Kidney (tissue), 14 donors: ENCODE measurements around the gene QSOX2. TPM values are rescaled to one million over a fixed set of nuclear protein-coding genes. Genes with fewer than 3 reads are reported as not detected.

Experiments
- DNase-seq, 5 donors: peaks; one replicate each; pipeline ENCODE4 v3.0.0-alpha.2; 2013 to 2020
- FAIRE-seq: peaks from 2 replicates; lab custom pipeline; 2012; peaks lifted over from hg19 to GRCh38; lab: Jason Lieb, UNC
- H3K27ac ChIP-seq, 2 donors: one replicate each; pipeline ENCODE4 v1.7.0; 2013; ENCODE audit warnings: low read depth in 2 of 2, low read length in 2 of 2, inconsistent platforms in 1 of 2
- H3K27me3 ChIP-seq: one replicate; pipeline ENCODE4 v1.7.1; 2013; ENCODE audit warnings: low read length, inconsistent platforms; ENCODE audit not compliant: control insufficient read depth, insufficient read depth
- H3K36me3 ChIP-seq, 3 donors: one replicate each; pipeline versions ENCODE4 v1.7.0 to v1.7.1; 2013; ENCODE audit warnings: low read length in 3 of 3, control low read depth in 1 of 3, inconsistent platforms in 1 of 3; ENCODE audit not compliant: insufficient read depth in 3 of 3, control insufficient read depth in 2 of 3
- H3K4me1 ChIP-seq, 3 donors: one replicate each; pipeline versions ENCODE4 v1.7.0 to v1.7.1; 2013; ENCODE audit warnings: low read length in 3 of 3, inconsistent platforms in 1 of 3, low read depth in 1 of 3; ENCODE audit not compliant: control insufficient read depth in 2 of 3, insufficient read depth in 2 of 3
- H3K4me3 ChIP-seq, 3 donors: one replicate each; pipeline versions ENCODE4 v1.7.0 to v1.8.1; 2013; ENCODE audit warnings: low read length in 3 of 3, control low read depth in 1 of 3, inconsistent platforms in 1 of 3
- H3K9ac ChIP-seq, 3 donors: one replicate each; pipeline versions ENCODE4 v1.7.0 to v1.7.1; 2013; ENCODE audit warnings: low read length in 3 of 3, control low read depth in 1 of 3, inconsistent platforms in 1 of 3
- H3K9me3 ChIP-seq, 3 donors: one replicate each; pipeline versions ENCODE4 v1.7.0 to v1.7.1; 2013; ENCODE audit warnings: low read length in 3 of 3, control low read depth in 1 of 3, inconsistent platforms in 1 of 3; ENCODE audit not compliant: control insufficient read depth in 2 of 3, insufficient read depth in 1 of 3
- CTCF ChIP-seq: IDR thresholded peaks from 3 replicates; pipeline ENCODE4 v1.5.1; 2012; ENCODE audit warnings: mild to moderate bottlenecking, moderate library complexity, borderline replicate concordance; ENCODE audit not compliant: insufficient read depth; ENCODE audit errors: extremely low read depth
- intact Hi-C: fragments of 100-400 bp; cut with DNase I; formaldehyde crosslinking; loops from one replicate; pipeline ENCODE4 v1.11.1; 2022
- polyA plus RNA-seq: library from polyadenylated mRNA; stranded (reverse); fragments of 350-450 nt; fragmentation: Illumina TruSeq; extraction: RNeasy Lipid Tissue Mini Kit (QIAGEN cat#74804); gene quantifications from one replicate; pipeline ENCODE4 v1.2.3, GENCODE V29; 2014; ENCODE audit warnings: low read depth, low replicate concordance; ENCODE audit not compliant: insufficient read depth
- total RNA-seq: library from RNA; stranded (reverse); fragmentation: NEBNext Ultra II Directional; extraction: Animal tissue kit (Norgen Biotek cat#: 25700); gene quantifications from one replicate; pipeline ENCODE4 v1.2.1, GENCODE V29; 2021
- donor health status: control.
- donor health status: control.
- donor health status: control.
- donor health status: control.
- donor health status: control.
- donor health status: DM: yes; HTN: yes; CAD: no.
- donor health status: Normal renal cell carcinoma (clear cell type).

Gene QSOX2
- total and polyA plus RNA-seq, 2 donors from 2014 or later, result 4.0 to 10.1 TPM

- DNase-seq (no peak), FAIRE-seq (no peak)
- Histone ChIP-seq H3K36me3 (no peaks in the 10 kb centered on the region), H3K27me3 (no peaks in the 10 kb centered on the region), H3K9me3 (no peaks in the 10 kb centered on the region), H3K9ac (no peak overlapping the region), H3K27ac (no peak overlapping the region), H3K4me3 (no peak overlapping the region), H3K4me1 (no peaks in the 10 kb centered on the region)
- TF ChIP-seq CTCF, result no peak
- intact Hi-C loops, result no loop called here
Measured at GRCh38 chr9:136172412-136173079, 73.1 kb downstream of the QSOX2 start.

GRCh38 chr9:136171801-136172411 lies 73.7 kb downstream of the QSOX2 start:
- Histone ChIP-seq H3K9me3 (no peaks in the 10 kb centered on the region), H3K27ac (no peak overlapping the region), H3K27me3 (no peaks in the 10 kb centered on the region), H3K9ac (no peak overlapping the region), H3K4me1 (no peaks in the 10 kb centered on the region), H3K4me3 (no peak overlapping the region), H3K36me3 (no peaks in the 10 kb centered on the region)
- no peak for TF ChIP-seq CTCF
- no peak for FAIRE-seq
- intact Hi-C loops, result no loop called here
- no peak for DNase-seq

GRCh38 chr9:136171009-136171800 lies 74.4 kb downstream of the QSOX2 start:
- H3K27me3 ChIP-seq, result no peaks in the 10 kb centered on the region
- peak in 3 of 5 donors; percentile 77 to 86 (median 81) for DNase-seq

More at GRCh38 chr9:136171009-136171800, 74.4 kb downstream of the QSOX2 start:
- FAIRE-seq, result no peak
- TF ChIP-seq CTCF, result no peak
- Histone ChIP-seq H3K27ac (no peak overlapping the region), H3K4me1 (no peaks in the 10 kb centered on the region), H3K4me3 (no peak overlapping the region), H3K9ac (no peak overlapping the region), H3K9me3 (no peaks in the 10 kb centered on the region), H3K36me3 (no peaks in the 10 kb centered on the region)
- intact Hi-C loops, result no loop called here
